A549 (cell line): ENCODE measurements around the gene AKT1S1. TPM values are rescaled to one million over a fixed set of nuclear protein-coding genes. Genes with fewer than 3 reads are reported as not detected.
A peak's percentile ranks its signal among the peaks of the same experiment; 100 is the strongest.

Source experiments
- ATAC-seq, 2 experiments: fragments of 200-7000 bp in 1 of 2; fragments of >200 bp in 1 of 2; cut with Nextera tagmentation in 1 of 2; cut with Tn5 transposase in 1 of 2; 3 replicates each; pipeline versions ENCODE4 v1.8.0 to v1.9.1; 2018 to 2020; ENCODE audit warnings: mild to moderate bottlenecking in 1 of 2, moderate library complexity in 1 of 2
- CTCF ChIA-PET: fragments of 300-600 bp; sonication (Branson Sonifier 250); formaldehyde crosslinking; extraction: SDS; loops from one replicate; lab custom pipeline; 2021; ENCODE audit warnings: antibody characterized with exemption, inconsistent platforms; lab: Yijun Ruan, JAX
- POLR2A ChIA-PET: fragments of 350-600 bp; formaldehyde crosslinking; extraction: SDS; loops from one replicate; lab custom pipeline; 2021; ENCODE audit warnings: antibody characterized with exemption, inconsistent platforms; lab: Yijun Ruan, JAX
- DNase-seq, 2 experiments: peaks; one replicate each; pipeline versions ENCODE4 v3.0.0 to v3.0.0-alpha.2; 2011 to 2016; ENCODE audit warnings: low read depth in 1 of 2, low spot score in 1 of 2
- FAIRE-seq: peaks from 2 replicates; lab custom pipeline; 2011; peaks lifted over from hg19 to GRCh38; lab: Jason Lieb, UNC
- H3K27ac ChIP-seq, 2 experiments: fragments of >200 bp; sonication (Bioruptor Twin); formaldehyde crosslinking; 3 replicates each; pipeline ENCODE4 v1.5.1; 2016 to 2017
- H3K4me1 ChIP-seq: fragments of >200 bp; sonication (Bioruptor Twin); formaldehyde crosslinking; 3 replicates; pipeline ENCODE4 v1.6.1; 2016
- H3K4me2 ChIP-seq: fragments of >200 bp; sonication (Bioruptor Twin); formaldehyde crosslinking; 3 replicates; pipeline ENCODE4 v1.6.1; 2016
- H3K4me3 ChIP-seq: fragments of >200 bp; sonication (Bioruptor Twin); formaldehyde crosslinking; 3 replicates; pipeline ENCODE4 v1.5.1; 2016
- H3K9me3 ChIP-seq: fragments of >200 bp; sonication (Bioruptor Twin); formaldehyde crosslinking; 3 replicates; pipeline ENCODE4 v1.6.1; 2016
- BHLHE40 ChIP-seq: IDR thresholded peaks from 2 replicates; pipeline ENCODE4 v1.6.1; 2012; ENCODE audit warnings: low read depth, low read length, inconsistent platforms
- CBX2 ChIP-seq: fragments of 200-600 bp; sonication (generic); IDR thresholded peaks from 2 replicates; pipeline ENCODE4 v1.6.1; 2016; ENCODE audit warnings: low read depth, mild to moderate bottlenecking, borderline replicate concordance
- EHF ChIP-seq: fragments of 250-450 bp; sonication (Bioruptor Pico); IDR thresholded peaks from 2 replicates; pipeline ENCODE4 v1.5.0; 2020; ENCODE audit warnings: mild to moderate bottlenecking
- EHMT2 ChIP-seq: fragments of 200-600 bp; sonication (generic); IDR thresholded peaks from 2 replicates; pipeline ENCODE4 v1.6.1; 2016; ENCODE audit warnings: antibody characterized with exemption, low read depth, mild to moderate bottlenecking, moderate library complexity
- EP300 ChIP-seq, 2 experiments: fragments of >200 bp; sonication (Bioruptor Twin); formaldehyde crosslinking; IDR thresholded peaks; 2 replicates in 1 of 2; 3 replicates in 1 of 2; pipeline ENCODE4 v1.6.1; 2016 to 2017
- ESRRA ChIP-seq: fragments of 150-350 bp; IDR thresholded peaks from 2 replicates; pipeline ENCODE4 v1.6.1; 2014; ENCODE audit warnings: mild to moderate bottlenecking, low read length, borderline replicate concordance
- GATA3 ChIP-seq: IDR thresholded peaks from 2 replicates; pipeline ENCODE4 v1.6.1; 2012; ENCODE audit warnings: borderline replicate concordance
- HOXA7 ChIP-seq: fragments of 250-450 bp; sonication (Bioruptor Pico); IDR thresholded peaks from 2 replicates; pipeline ENCODE4 v1.5.0; 2020; ENCODE audit warnings: mild to moderate bottlenecking, moderate library complexity
- HOXB5 ChIP-seq: fragments of 250-450 bp; sonication (Bioruptor Pico); IDR thresholded peaks from 2 replicates; pipeline ENCODE4 v1.5.0; 2020; ENCODE audit warnings: mild to moderate bottlenecking, moderate library complexity
- JUN ChIP-seq, 2 experiments: fragments of >200 bp; sonication (Bioruptor Twin); formaldehyde crosslinking; IDR thresholded peaks; 2 replicates in 1 of 2; 3 replicates in 1 of 2; pipeline ENCODE4 v1.6.1; 2016 to 2017
- KDM5A ChIP-seq: fragments of 200-600 bp; sonication (generic); IDR thresholded peaks from 2 replicates; pipeline ENCODE4 v1.6.1; 2016; ENCODE audit warnings: antibody characterized with exemption, mild to moderate bottlenecking
- MAFK ChIP-seq: fragments of 450-650 bp; IDR thresholded peaks from 2 replicates; pipeline ENCODE4 v1.6.1; 2014; ENCODE audit not compliant: partially characterized antibody
- MYC ChIP-seq: IDR thresholded peaks from 2 replicates; pipeline ENCODE4 v1.6.1; 2012; ENCODE audit warnings: mild to moderate bottlenecking, inconsistent platforms, low read length, improper control_type of control experiment, borderline replicate concordance
- PHF8 ChIP-seq: fragments of 200-600 bp; sonication (generic); IDR thresholded peaks from 2 replicates; pipeline ENCODE4 v1.6.1; 2016; ENCODE audit warnings: low read depth, mild to moderate bottlenecking, antibody characterized with exemption, moderate library complexity, borderline replicate concordance
- POLR2A ChIP-seq: IDR thresholded peaks from 2 replicates; pipeline ENCODE4 v1.6.1; 2012; ENCODE audit warnings: mild to moderate bottlenecking, low read length
- POLR2AphosphoS2 ChIP-seq: conservative IDR thresholded peaks from 2 replicates; pipeline ENCODE4 v1.6.1; 2012; ENCODE audit warnings: low read length, improper control_type of control experiment, inconsistent platforms
- RARB ChIP-seq: fragments of 250-450 bp; sonication (Bioruptor Pico); IDR thresholded peaks from 2 replicates; pipeline ENCODE4 v1.8.0; 2021; ENCODE audit warnings: mild to moderate bottlenecking, moderate library complexity
- RCOR1 ChIP-seq: fragments of 150-350 bp; IDR thresholded peaks from 2 replicates; pipeline ENCODE4 v1.6.1; 2014; ENCODE audit warnings: antibody characterized with exemption, low read length, low read depth
- RFX5 ChIP-seq: fragments of 450-650 bp; IDR thresholded peaks from 2 replicates; pipeline ENCODE4 v1.7.1; 2014; ENCODE audit warnings: antibody characterized with exemption, mild to moderate bottlenecking, moderate library complexity
- RNF2 ChIP-seq: fragments of 200-600 bp; sonication (generic); IDR thresholded peaks from 2 replicates; pipeline ENCODE4 v1.6.1; 2016; ENCODE audit warnings: low read depth, mild to moderate bottlenecking, antibody characterized with exemption, moderate library complexity, borderline replicate concordance
- SREBF2 ChIP-seq: fragments of 450-650 bp; IDR thresholded peaks from 2 replicates; pipeline ENCODE4 v1.6.1; 2014; ENCODE audit warnings: mild to moderate bottlenecking, moderate library complexity
- TFCP2L1 ChIP-seq: fragments of 250-450 bp; sonication (Bioruptor Pico); IDR thresholded peaks from 2 replicates; pipeline ENCODE4 v1.5.0; 2021; ENCODE audit warnings: mild to moderate bottlenecking
- TP53 ChIP-seq: fragments of 250-450 bp; sonication (Bioruptor Pico); IDR thresholded peaks from 2 replicates; pipeline ENCODE4 v1.5.0; 2021; ENCODE audit warnings: mild to moderate bottlenecking, moderate library complexity
- ZC3H11A ChIP-seq: fragments of 450-650 bp; IDR thresholded peaks from 2 replicates; pipeline ENCODE4 v1.6.1; 2014; ENCODE audit warnings: antibody characterized with exemption, mild to moderate bottlenecking
- ZFP36 ChIP-seq: fragments of 450-650 bp; IDR thresholded peaks from 2 replicates; pipeline ENCODE4 v1.6.1; 2014; ENCODE audit warnings: borderline replicate concordance; ENCODE audit not compliant: partially characterized antibody
- ZSCAN20 ChIP-seq: fragments of 250-450 bp; sonication (Bioruptor Pico); IDR thresholded peaks from 2 replicates; pipeline ENCODE4 v1.8.0; 2022; ENCODE audit warnings: mild to moderate bottlenecking, moderate library complexity
- WGBS: methylation state at CpG from one replicate; pipeline ENCODE4 v1.1.6; 2017; ENCODE audit errors: missing lambda C conversion rate; 5-methylcytosine and 5-hydroxymethylcytosine counted together
- polyA plus RNA-seq, 4 experiments: library from polyadenylated mRNA; depleted of rRNA in 3 of 4; stranded (reverse); fragments of >200 nt; fragmentation: RNase III in 1 of 4; extraction: RNeasy Plus Mini Kit Qiagen cat#74134 plus additional on column Dnase treatment in 1 of 4; gene quantifications; 2 replicates in 3 of 4; 3 replicates in 1 of 4; pipeline ENCODE4 v1.2.3, GENCODE V29; 2011 to 2017
- TF ChIP-seq, protein P1 (sequence below): IDR thresholded peaks from 2 replicates; pipeline ENCODE4 v1.6.1; 2012
- TF ChIP-seq, protein P2 (sequence below): fragments of >200 bp; sonication (Bioruptor Twin); formaldehyde crosslinking; IDR thresholded peaks from 3 replicates; pipeline ENCODE4 v1.6.1; 2016
- TF ChIP-seq, protein P3 (sequence below): IDR thresholded peaks from 2 replicates; pipeline ENCODE4 v1.6.1; 2012; ENCODE audit warnings: low read depth, borderline replicate concordance
- TF ChIP-seq, protein P4 (sequence below): fragments of >200 bp; sonication (Bioruptor Twin); formaldehyde crosslinking; IDR thresholded peaks from 3 replicates; pipeline ENCODE4 v1.5.1; 2016
- TF ChIP-seq, protein P5 (sequence below): IDR thresholded peaks from 2 replicates; pipeline ENCODE4 v1.6.1; 2012
- TF ChIP-seq, protein P6 (sequence below): fragments of 450-650 bp; IDR thresholded peaks from 2 replicates; pipeline ENCODE4 v1.6.1; 2014; ENCODE audit warnings: antibody characterized with exemption

AKT1S1 gene
- polyA plus RNA-seq, 2 of the 4 experiments (the other 2 are of a cell fraction): 39.2 to 75.9 TPM

DNA sequence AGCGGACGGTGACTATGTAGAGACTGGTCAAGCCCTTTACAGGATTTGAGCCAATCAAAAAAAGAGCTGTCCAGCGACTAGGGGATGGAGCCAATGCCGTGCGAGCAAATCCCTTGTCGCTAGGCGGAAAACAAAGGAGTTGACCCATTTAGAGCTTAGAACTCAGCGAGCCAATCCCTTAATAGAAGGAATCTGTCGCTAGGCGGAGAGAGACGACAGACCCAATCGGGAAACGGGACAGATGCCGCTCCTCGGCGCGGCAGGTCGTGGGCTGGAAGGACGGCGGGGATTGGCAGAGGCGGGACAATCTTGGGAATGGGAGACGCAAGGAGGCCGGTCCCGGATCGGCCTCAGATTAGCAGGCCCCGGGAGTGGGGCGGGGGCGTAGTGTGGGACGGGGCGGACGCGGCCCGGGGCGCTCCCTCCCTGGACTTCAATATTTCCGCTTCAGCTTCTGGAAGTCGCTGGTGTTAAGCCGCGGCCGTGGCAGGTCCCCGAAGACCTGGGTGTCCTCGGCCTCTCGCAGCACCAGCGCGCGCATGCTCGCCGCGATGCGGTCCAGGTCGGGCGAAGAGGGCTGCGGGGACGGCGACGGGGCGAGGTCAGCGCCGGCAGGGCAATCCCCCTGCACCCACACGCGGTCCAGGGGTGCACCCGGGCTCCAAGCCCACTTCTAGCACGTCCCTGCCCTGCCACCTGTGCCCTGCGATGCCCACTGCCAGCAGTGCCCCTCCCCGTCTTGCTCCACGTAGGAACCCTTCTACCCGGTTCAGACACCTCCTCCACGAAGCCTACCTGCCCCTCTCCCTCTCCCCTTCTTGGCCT lies 7.5 kb downstream of the AKT1S1 start:
- POLR2A ChIA-PET: interaction anchor here (0.7 to 3.6 kb wide), 13 partner anchors 7 to 230 kb away, joined by 3 to 36 read pairs (median 5); partner anchors contain the start of genes AKT1S1, ATF5, NUP62 and PRMT1
- peak; percentile 68 to 82 for ATAC-seq

More for the DNA sequence above, 7.5 kb downstream of the AKT1S1 start:
- Histone ChIP-seq H3K4me3 (peak overlapping the region; percentile 46), H3K9me3 (no peaks in the 10 kb centered on the region), H3K4me2 (peak overlapping the region; percentile 86), H3K4me1 (peaks cover 37% of the 10 kb centered on the region), H3K27ac (peak overlapping the region; percentile 93 to 94)
- DNase-seq (peak; percentile 99 to 100), FAIRE-seq (peak; percentile 99)
- CTCF ChIA-PET: interaction anchor here (0.8 to 1.6 kb wide), 3 partner anchors 21 to 189 kb away, joined by 3 to 6 read pairs (median 3); no protein-coding TSS in a partner anchor
- TF ChIP-seq ZFP36 (peak; percentile 96), TP53 (no peak), EP300 (IDR thresholded peaks at IDR 0.05) (no peak), BHLHE40 (no peak), POLR2AphosphoS2 (no peak), EHMT2 (no peak), SREBF2 (peak; percentile 46), JUN (IDR thresholded peaks at IDR 0.05) (peak; percentile 66 to 96; a peak in 4 of 5 replicates), RFX5 (peak; percentile 99), ZC3H11A (no peak), HOXA7 (CRISPR knock-in tag) (no peak), MAFK (peak; percentile 48), MYC (0 out of 2 replicates have a peak, but pooled peaks have one; percentile 20), GATA3 (0 out of 2 replicates have a peak, but pooled peaks have one; percentile 39), RNF2 (peak; percentile 75; the same call in 1 of the 2 replicates), PHF8 (peak; percentile 32; the same call in 1 of the 2 replicates), HOXB5 (CRISPR knock-in tag) (no peak), ESRRA (no peak), RARB (CRISPR knock-in tag) (0 out of 2 replicates have a peak, but pooled peaks have one; percentile 30), EHF (CRISPR knock-in tag) (no peak), TFCP2L1 (CRISPR knock-in tag) (peak; percentile 59; the same call in 1 of the 2 replicates), CBX2 (no peak), RCOR1 (no peak), POLR2A (peak; percentile 63), KDM5A (no peak), ZSCAN20 (CRISPR knock-in tag) (no peak)
- TF ChIP-seq, protein P1, sequence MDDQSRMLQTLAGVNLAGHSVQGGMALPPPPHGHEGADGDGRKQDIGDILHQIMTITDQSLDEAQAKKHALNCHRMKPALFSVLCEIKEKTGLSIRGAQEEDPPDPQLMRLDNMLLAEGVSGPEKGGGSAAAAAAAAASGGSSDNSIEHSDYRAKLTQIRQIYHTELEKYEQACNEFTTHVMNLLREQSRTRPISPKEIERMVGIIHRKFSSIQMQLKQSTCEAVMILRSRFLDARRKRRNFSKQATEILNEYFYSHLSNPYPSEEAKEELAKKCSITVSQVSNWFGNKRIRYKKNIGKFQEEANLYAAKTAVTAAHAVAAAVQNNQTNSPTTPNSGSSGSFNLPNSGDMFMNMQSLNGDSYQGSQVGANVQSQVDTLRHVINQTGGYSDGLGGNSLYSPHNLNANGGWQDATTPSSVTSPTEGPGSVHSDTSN: peak; percentile 87
- TF ChIP-seq, protein P2, sequence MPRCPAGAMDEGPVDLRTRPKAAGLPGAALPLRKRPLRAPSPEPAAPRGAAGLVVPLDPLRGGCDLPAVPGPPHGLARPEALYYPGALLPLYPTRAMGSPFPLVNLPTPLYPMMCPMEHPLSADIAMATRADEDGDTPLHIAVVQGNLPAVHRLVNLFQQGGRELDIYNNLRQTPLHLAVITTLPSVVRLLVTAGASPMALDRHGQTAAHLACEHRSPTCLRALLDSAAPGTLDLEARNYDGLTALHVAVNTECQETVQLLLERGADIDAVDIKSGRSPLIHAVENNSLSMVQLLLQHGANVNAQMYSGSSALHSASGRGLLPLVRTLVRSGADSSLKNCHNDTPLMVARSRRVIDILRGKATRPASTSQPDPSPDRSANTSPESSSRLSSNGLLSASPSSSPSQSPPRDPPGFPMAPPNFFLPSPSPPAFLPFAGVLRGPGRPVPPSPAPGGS: peak; percentile 79
- TF ChIP-seq, protein P3, sequence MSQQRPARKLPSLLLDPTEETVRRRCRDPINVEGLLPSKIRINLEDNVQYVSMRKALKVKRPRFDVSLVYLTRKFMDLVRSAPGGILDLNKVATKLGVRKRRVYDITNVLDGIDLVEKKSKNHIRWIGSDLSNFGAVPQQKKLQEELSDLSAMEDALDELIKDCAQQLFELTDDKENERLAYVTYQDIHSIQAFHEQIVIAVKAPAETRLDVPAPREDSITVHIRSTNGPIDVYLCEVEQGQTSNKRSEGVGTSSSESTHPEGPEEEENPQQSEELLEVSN: peak; percentile 79
- TF ChIP-seq, protein P4, sequence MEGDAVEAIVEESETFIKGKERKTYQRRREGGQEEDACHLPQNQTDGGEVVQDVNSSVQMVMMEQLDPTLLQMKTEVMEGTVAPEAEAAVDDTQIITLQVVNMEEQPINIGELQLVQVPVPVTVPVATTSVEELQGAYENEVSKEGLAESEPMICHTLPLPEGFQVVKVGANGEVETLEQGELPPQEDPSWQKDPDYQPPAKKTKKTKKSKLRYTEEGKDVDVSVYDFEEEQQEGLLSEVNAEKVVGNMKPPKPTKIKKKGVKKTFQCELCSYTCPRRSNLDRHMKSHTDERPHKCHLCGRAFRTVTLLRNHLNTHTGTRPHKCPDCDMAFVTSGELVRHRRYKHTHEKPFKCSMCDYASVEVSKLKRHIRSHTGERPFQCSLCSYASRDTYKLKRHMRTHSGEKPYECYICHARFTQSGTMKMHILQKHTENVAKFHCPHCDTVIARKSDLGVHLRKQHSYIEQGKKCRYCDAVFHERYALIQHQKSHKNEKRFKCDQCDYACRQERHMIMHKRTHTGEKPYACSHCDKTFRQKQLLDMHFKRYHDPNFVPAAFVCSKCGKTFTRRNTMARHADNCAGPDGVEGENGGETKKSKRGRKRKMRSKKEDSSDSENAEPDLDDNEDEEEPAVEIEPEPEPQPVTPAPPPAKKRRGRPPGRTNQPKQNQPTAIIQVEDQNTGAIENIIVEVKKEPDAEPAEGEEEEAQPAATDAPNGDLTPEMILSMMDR: no peak
- TF ChIP-seq, protein P5, sequence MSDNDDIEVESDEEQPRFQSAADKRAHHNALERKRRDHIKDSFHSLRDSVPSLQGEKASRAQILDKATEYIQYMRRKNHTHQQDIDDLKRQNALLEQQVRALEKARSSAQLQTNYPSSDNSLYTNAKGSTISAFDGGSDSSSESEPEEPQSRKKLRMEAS: peak; percentile 87
- TF ChIP-seq, protein P6, sequence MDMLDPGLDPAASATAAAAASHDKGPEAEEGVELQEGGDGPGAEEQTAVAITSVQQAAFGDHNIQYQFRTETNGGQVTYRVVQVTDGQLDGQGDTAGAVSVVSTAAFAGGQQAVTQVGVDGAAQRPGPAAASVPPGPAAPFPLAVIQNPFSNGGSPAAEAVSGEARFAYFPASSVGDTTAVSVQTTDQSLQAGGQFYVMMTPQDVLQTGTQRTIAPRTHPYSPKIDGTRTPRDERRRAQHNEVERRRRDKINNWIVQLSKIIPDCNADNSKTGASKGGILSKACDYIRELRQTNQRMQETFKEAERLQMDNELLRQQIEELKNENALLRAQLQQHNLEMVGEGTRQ: no peak
- WGBS: 1% methylated on average over 47 of the region's 67 CpGs
